Measurements from ENCODE around the gene CIT.

The CIT gene

DNA sequence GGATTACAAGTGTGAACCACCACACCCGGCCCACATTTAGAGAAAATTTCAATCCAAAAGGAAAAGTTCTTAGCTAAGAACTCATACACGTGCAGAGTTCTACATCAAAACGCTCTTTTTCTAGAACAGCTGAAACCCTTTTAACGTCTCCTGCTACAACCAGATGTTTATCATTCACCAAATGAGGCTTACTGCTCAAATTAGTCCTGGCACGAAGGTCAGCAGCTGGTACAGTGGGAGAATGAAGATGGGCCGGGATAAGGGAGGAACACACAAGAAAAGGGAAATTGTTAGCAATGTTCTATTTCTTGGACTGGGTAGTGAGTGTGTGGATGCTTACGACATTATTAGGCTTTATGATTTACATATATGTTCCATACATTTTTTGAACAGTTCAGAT is 171.9 kb downstream of the CIT start:
- DNase-seq (ENCODE audit: insufficient read length, low spot score), result no peak
- no peak for FAIRE-seq
- TF ChIP-seq CTCF (IDR thresholded peaks at IDR 0.05; ENCODE audit: insufficient read depth, missing control alignments), result no peak

- TF ChIP-seq CTCF (IDR thresholded peaks at IDR 0.05; ENCODE audit: insufficient read depth, missing control alignments), result no peak
- DNase-seq (ENCODE audit: insufficient read length, low spot score) (no peak), FAIRE-seq (no peak)
Observed at GRCh38 chr12:119704065-119704747, 172.9 kb downstream of the CIT start.

- FAIRE-seq (no peak), DNase-seq (ENCODE audit: insufficient read length, low spot score) (no peak)
- no peak for TF ChIP-seq CTCF (IDR thresholded peaks at IDR 0.05; ENCODE audit: insufficient read depth, missing control alignments)
Observed at GRCh38 chr12:119700078-119700477, 177.0 kb downstream of the CIT start.

GRCh38 chr12:119699199-119699760 is 177.8 kb downstream of the CIT start:
- DNase-seq (ENCODE audit: insufficient read length, low spot score), result no peak
- TF ChIP-seq CTCF (IDR thresholded peaks at IDR 0.05; ENCODE audit: insufficient read depth, missing control alignments), result no peak
- FAIRE-seq, result no peak

GRCh38 chr12:119696943-119697342 is 180.2 kb downstream of the CIT start:
- no peak for DNase-seq (ENCODE audit: insufficient read length, low spot score)
- no peak for TF ChIP-seq CTCF (IDR thresholded peaks at IDR 0.05; ENCODE audit: insufficient read depth, missing control alignments)
- FAIRE-seq, result no peak

DNA sequence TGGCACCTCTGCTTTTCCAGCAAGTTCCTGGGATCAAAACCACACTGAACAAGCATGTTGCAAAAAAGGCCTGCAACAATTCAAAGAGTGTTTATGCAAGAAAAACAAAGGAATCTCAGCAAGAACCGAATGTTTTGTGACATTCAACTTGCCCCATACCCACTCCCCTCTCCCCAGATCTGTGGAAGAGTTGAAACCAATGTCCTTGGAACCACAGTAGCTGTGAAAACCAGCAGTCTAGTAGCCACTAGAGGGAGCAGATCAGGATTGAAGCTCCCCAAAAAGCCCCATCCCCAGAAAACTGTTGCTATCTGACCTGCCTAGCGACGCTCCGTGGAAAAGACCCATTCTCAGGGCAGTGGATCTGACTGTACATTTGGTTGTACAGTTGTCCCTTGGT is 182.1 kb downstream of the CIT start:
- TF ChIP-seq CTCF (IDR thresholded peaks at IDR 0.05; ENCODE audit: insufficient read depth, missing control alignments), result peak; percentile 39
- no peak for FAIRE-seq
- no peak for DNase-seq (ENCODE audit: insufficient read length, low spot score)

DNA sequence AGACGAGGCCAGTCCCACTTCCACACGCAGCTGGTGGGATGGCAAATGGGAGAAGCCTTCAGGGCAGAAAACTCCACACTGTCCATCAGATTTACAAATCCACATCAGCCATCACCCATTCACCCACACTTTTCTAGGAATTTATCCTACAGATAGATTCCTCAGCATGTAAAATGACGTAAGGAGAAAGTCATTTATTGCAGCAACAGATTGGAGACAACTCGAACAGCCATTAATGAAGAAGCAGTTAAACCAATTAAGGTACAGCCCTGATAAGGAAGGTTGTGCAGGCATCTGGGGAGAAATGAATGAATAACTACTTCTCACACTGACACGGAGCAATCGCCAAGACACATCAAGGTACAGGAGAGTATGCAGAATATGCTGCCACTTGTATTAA is 183.0 kb downstream of the CIT start:
- no peak for TF ChIP-seq CTCF (IDR thresholded peaks at IDR 0.05; ENCODE audit: insufficient read depth, missing control alignments)
- DNase-seq (ENCODE audit: insufficient read length, low spot score) (no peak), FAIRE-seq (no peak)
